GM12878 (cell line): Measurements from ENCODE around the gene NR2E3. TPM values are rescaled to one million over a fixed set of nuclear protein-coding genes. Genes with fewer than 3 reads are reported as not detected.

Experiments used
- ATAC-seq: fragments of 200-7000 bp; cut with Tn5 transposase; 3 replicates; pipeline ENCODE4 v1.9.1; 2020; ENCODE audit warnings: mild to moderate bottlenecking, moderate library complexity
- BruUV-seq: library from RNA; stranded (reverse); fragments of 400-500 nt; replicated peaks from 2 replicates; lab custom pipeline; 2021; lab: Mats Ljungman, UMichigan
- CTCF ChIA-PET: fragments of 300-600 bp; sonication (Branson Sonifier 250); formaldehyde crosslinking; extraction: SDS; loops from one replicate; lab custom pipeline; 2021; ENCODE audit warnings: inconsistent platforms; lab: Yijun Ruan, JAX
- POLR2A ChIA-PET: fragments of 350-600 bp; formaldehyde crosslinking; extraction: SDS; loops from one replicate; lab custom pipeline; 2021; ENCODE audit warnings: inconsistent platforms; lab: Charles Lee
- RAD21 ChIA-PET: fragments of 300-600 bp; sonication (Branson Sonifier 250); formaldehyde crosslinking; loops from one replicate; lab custom pipeline; 2023; ENCODE audit warnings: antibody characterized with exemption; ENCODE audit not compliant: unreplicated experiment; lab: Charles Lee
- SMC1A ChIA-PET: fragments of 300-600 bp; sonication (Branson Sonifier 250); formaldehyde crosslinking; loops from one replicate; lab custom pipeline; 2023; ENCODE audit not compliant: unreplicated experiment, uncharacterized antibody; lab: Charles Lee
- DNase-seq: peaks from one replicate; pipeline ENCODE4 v3.0.0-alpha.2; 2011; ENCODE audit warnings: low read depth, low spot score
- FAIRE-seq: peaks from 3 replicates; lab custom pipeline; 2011; peaks lifted over from hg19 to GRCh38; lab: Jason Lieb, UNC
- H2AFZ ChIP-seq: 2 replicates; pipeline ENCODE4 v1.6.0; 2011; ENCODE audit warnings: low read depth, low read length, control low read depth; ENCODE audit not compliant: control insufficient read depth
- H3K27ac ChIP-seq: 2 replicates; pipeline ENCODE4 v1.5.1; 2011; ENCODE audit warnings: control low read depth; ENCODE audit not compliant: control insufficient read depth, insufficient read depth
- H3K27me3 ChIP-seq, 2 experiments: replicated peaks in 1 of 2; 2 replicates each; pipeline versions ENCODE4 v1.6.0 to v1.6.1; 2011; ENCODE audit warnings: low read length in 1 of 2; ENCODE audit not compliant: control insufficient read depth in 2 of 2, insufficient read depth in 2 of 2
- H3K36me3 ChIP-seq, 2 experiments: 2 replicates each; pipeline ENCODE4 v1.5.1; 2011; ENCODE audit warnings: low read length in 1 of 2; ENCODE audit not compliant: control insufficient read depth in 2 of 2, insufficient read depth in 2 of 2
- H3K4me1 ChIP-seq: 2 replicates; pipeline ENCODE4 v1.6.1; 2011; ENCODE audit warnings: mild to moderate bottlenecking, low read length, moderate library complexity, mixed read lengths; ENCODE audit not compliant: control insufficient read depth, insufficient read depth
- H3K4me2 ChIP-seq: 2 replicates; pipeline ENCODE4 v1.6.0; 2011; ENCODE audit warnings: control low read depth; ENCODE audit not compliant: control insufficient read depth, insufficient read depth
- H3K4me3 ChIP-seq: fragments of 200-600 bp; sonication (generic); 2 replicates; pipeline ENCODE4 v1.5.1; 2016
- H3K79me2 ChIP-seq: 2 replicates; pipeline ENCODE4 v1.6.0; 2011; ENCODE audit warnings: low read length; ENCODE audit not compliant: control insufficient read depth, insufficient read depth
- H3K9ac ChIP-seq: 2 replicates; pipeline ENCODE4 v1.8.0; 2011; ENCODE audit warnings: low read length, control low read depth, mixed read lengths; ENCODE audit not compliant: control insufficient read depth, insufficient read depth
- H3K9me3 ChIP-seq: replicated peaks from 3 replicates; pipeline ENCODE4 v1.5.1; 2011; ENCODE audit warnings: mild to moderate bottlenecking, low read length; ENCODE audit not compliant: control insufficient read depth, insufficient read depth
- H4K20me1 ChIP-seq: 2 replicates; pipeline ENCODE4 v1.6.0; 2011; ENCODE audit not compliant: control insufficient read depth, insufficient read depth
- BCL11A ChIP-seq: IDR thresholded peaks from 2 replicates; pipeline ENCODE4 v1.6.1; 2011; ENCODE audit warnings: low read depth, low read length
- CREM ChIP-seq: IDR thresholded peaks from 2 replicates; pipeline ENCODE4 v1.6.1; 2014; ENCODE audit warnings: antibody characterized with exemption, low read depth
- EED ChIP-seq: sonication (generic); IDR thresholded peaks from 2 replicates; pipeline ENCODE4 v1.6.1; 2016; ENCODE audit warnings: antibody characterized with exemption, low read depth
- HDAC2 ChIP-seq: fragments of 200-600 bp; sonication (generic); IDR thresholded peaks from 2 replicates; pipeline ENCODE4 v1.6.1; 2017
- MEF2A ChIP-seq: IDR thresholded peaks from 2 replicates; pipeline ENCODE4 v1.6.1; 2011; ENCODE audit warnings: low read depth, mild to moderate bottlenecking, low read length, moderate library complexity; ENCODE audit not compliant: insufficient read depth
- MEF2B ChIP-seq: fragments of 450-650 bp; IDR thresholded peaks from 2 replicates; pipeline ENCODE4 v1.6.1; 2018; ENCODE audit warnings: mild to moderate bottlenecking, moderate library complexity; ENCODE audit not compliant: partially characterized antibody, poor library complexity, severe bottlenecking
- NBN ChIP-seq: fragments of 450-650 bp; IDR thresholded peaks from 2 replicates; pipeline ENCODE4 v1.6.1; 2016
- PAX8 ChIP-seq: fragments of 450-650 bp; IDR thresholded peaks from 2 replicates; pipeline ENCODE4 v1.6.1; 2017; ENCODE audit warnings: mild to moderate bottlenecking, moderate library complexity
- POU2F2 ChIP-seq: IDR thresholded peaks from 3 replicates; pipeline ENCODE4 v1.6.1; 2011; ENCODE audit warnings: low read depth, mild to moderate bottlenecking, low read length, borderline replicate concordance
- RAD21 ChIP-seq: IDR thresholded peaks from 2 replicates; pipeline ENCODE4 v1.6.1; 2011; ENCODE audit warnings: mild to moderate bottlenecking, low read depth, low read length, moderate library complexity; ENCODE audit not compliant: insufficient read depth
- RELA ChIP-seq: fragments of 450-650 bp; IDR thresholded peaks from 2 replicates; pipeline ENCODE4 v1.8.0; 2014; ENCODE audit warnings: borderline replicate concordance; ENCODE audit not compliant: partially characterized antibody
- TCF12 ChIP-seq: IDR thresholded peaks from 2 replicates; pipeline ENCODE4 v1.6.1; 2011; ENCODE audit warnings: low read depth, mild to moderate bottlenecking, low read length
- ZNF217 ChIP-seq: fragments of 450-650 bp; IDR thresholded peaks from 2 replicates; pipeline ENCODE4 v1.6.1; 2017; ENCODE audit warnings: antibody characterized with exemption, mild to moderate bottlenecking
- ZNF384 ChIP-seq: IDR thresholded peaks from 2 replicates; pipeline ENCODE4 v1.6.1; 2012; ENCODE audit warnings: low read depth, mild to moderate bottlenecking, low read length, improper control_type of control experiment, borderline replicate concordance
- WGBS: methylation state at CpG from one replicate; pipeline ENCODE4 v1.1.6; 2016; ENCODE audit warnings: low lambda C conversion rate; ENCODE audit not compliant: insufficient replicate concordance, insufficient coverage; ENCODE audit errors: missing lambda C conversion rate; 5-methylcytosine and 5-hydroxymethylcytosine counted together
- in situ Hi-C: fragments of 300-500 bp; cut with MboI; formaldehyde crosslinking; loops from 9 replicates; pipeline ENCODE4 v1.14.3; 2018; ENCODE audit warnings: mixed read lengths
- intact Hi-C: fragments of 100-400 bp; cut with micrococcal nuclease; formaldehyde crosslinking; loops from one replicate; pipeline ENCODE4 v1.14.2; 2022; ENCODE audit not compliant: unreplicated experiment
- polyA plus RNA-seq, 11 experiments: library from polyadenylated mRNA; depleted of rRNA in 4 of 11; unstranded in 6 of 11; stranded (reverse) in 5 of 11; fragments of >200 nt; fragmentation: Nextera tagmentation in 4 of 11; fragmentation: Illumina TruSeq in 1 of 11; extraction: Ambion mirVana in 4 of 11; extraction: Trizol in 1 of 11; gene quantifications; 1 replicate in 1 of 11; 2 replicates in 10 of 11; pipeline versions ENCODE4 v1.2.1 to v1.2.3, GENCODE V29; 2011 to 2016; ENCODE audit warnings: inconsistent platforms in 2 of 11, missing spikeins in 2 of 11, low read depth in 1 of 11
- total RNA-seq, 4 experiments: library from RNA; depleted of rRNA in 3 of 4; stranded (reverse); fragments of >200 nt in 3 of 4; fragmentation: Illumina TruSeq in 1 of 4; extraction: Trizol in 1 of 4; gene quantifications; 2 replicates each; pipeline versions ENCODE4 v1.2.1 to v1.2.3, GENCODE V29; 2013 to 2021
- TF ChIP-seq, protein P1 (sequence below): fragments of 150-350 bp; IDR thresholded peaks from 2 replicates; pipeline ENCODE4 v1.6.1; 2016; ENCODE audit warnings: low read depth, low read length
- TF ChIP-seq, protein P2 (sequence below): fragments of 450-650 bp; conservative IDR thresholded peaks from 2 replicates; pipeline ENCODE4 v1.6.1; 2017; ENCODE audit warnings: mild to moderate bottlenecking, moderate library complexity

Gene NR2E3
- total and polyA plus RNA-seq, 10 of the 15 experiments (the other 5 are each of a cell fraction or from before 2014, with no cell fraction given), result 0.05 to 0.11 (median 0.11) TPM; not detected in 7

DNA sequence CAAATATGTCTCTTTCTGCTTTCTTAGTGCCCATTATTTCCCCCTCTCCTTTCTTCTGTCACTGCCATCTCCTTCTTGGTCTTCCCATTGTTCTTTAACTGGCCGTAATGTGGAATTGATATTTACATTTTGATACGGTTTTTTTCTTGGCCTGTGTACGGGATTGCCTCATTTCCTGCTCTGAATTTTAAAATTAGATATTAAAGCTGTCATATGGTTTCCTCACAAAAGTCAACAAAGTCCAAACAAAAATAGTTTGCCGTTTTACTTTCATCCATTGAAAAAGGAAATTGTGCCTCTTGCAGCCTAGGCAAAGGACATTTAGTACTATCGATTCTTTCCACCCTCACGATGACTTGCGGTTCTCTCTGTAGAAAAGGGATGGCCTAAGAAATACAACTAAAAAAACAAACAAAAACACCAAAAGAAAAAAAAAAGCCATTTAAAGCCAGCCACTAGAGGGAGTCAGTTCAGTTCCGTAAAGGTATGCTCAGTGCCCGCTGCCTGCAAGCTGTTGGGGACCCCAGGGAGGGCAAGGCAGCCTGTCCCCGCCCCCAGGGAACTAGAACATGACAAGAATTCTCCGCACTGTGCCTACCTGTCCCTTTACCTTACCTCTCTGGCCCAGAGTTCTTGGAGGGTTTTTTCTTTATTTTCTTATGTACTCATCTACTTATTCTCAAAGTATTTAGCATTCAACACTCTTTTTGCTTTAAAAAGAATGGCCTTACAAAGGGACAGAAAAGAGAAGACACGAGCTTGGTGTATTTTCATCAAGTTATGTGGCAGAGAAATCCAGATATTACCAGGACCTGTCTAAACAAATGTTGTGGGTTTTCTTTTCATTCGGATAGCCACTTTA is 30.0 kb upstream of the NR2E3 start (continued):
- TF ChIP-seq ZNF384 (peak; percentile 89), ZNF217 (no peak), TCF12 (0 out of 2 replicates have a peak, but pooled peaks have one; percentile 41), POU2F2 (0 out of 3 replicates have a peak, but pooled peaks have one; percentile 46), MEF2B (peak; percentile 38), RAD21 (peak; percentile 47), NBN (peak; percentile 66; the same call in 1 of the 2 replicates)
- TF ChIP-seq, all 136 proteins: peak for 13

DNA sequence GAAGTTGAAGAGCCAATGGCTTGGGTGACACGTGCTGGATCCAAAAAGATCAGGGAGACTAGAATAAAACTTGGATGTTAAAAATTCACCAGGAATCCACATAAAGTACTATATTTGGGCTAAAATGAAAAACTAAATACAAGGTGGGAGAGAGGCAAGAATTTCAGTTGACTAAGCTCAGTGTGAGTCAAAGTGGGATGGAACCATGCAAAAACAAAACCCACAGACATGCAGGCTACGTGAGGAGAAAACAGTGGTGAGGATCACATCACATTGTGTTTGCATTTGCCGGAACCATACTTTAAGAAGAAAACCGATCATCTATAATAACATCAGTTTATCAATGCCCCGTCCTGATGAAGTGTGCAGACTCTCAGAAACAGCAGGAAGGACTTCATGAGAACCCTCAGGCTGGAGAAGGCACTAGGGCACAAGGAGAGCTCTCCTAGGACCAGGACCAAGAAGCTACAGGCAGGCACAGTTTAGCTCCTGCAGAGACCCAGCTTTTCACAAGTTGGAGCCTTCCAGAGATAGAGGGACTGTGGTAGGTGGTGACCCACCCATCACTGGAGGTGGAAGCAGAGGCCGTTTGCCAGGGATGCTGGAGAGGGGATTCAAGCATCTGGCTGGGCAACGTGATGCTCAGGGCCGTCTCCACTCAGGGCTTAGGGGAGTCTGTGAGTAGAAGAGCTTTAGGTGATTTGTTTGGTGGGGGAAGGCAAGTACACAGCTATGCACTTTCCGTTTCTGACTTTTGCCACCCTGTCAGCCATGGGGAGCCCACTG is 29.0 kb upstream of the NR2E3 start:
- DNase-seq (peak; percentile 45), ATAC-seq (peak; percentile 71), FAIRE-seq (peak; percentile 49)
- H2AFZ ChIP-seq, result peak overlapping the region; percentile 58
- in situ Hi-C loops, result no loop called here
- ChIA-PET CTCF (interaction anchor here (0.7 to 4.4 kb wide), 23 partner anchors 8 to 382 kb away, joined by 3 to 46 read pairs (median 4); partner anchors contain the start of genes MYO9A and SENP8), POLR2A (no interaction called here), SMC1A (interaction anchor here (0.9 to 2.8 kb wide), 3 partner anchors 73 to 375 kb away, joined by 3 to 24 read pairs (median 4); no protein-coding TSS in a partner anchor), RAD21 (interaction anchor here (0.6 to 1.6 kb wide), 12 partner anchors 17 to 377 kb away, joined by 3 to 7 read pairs (median 3); no protein-coding TSS in a partner anchor)
- intact Hi-C loops, result no loop called here
- no peaks in the 10 kb centered on the region for H3K9me3 ChIP-seq
- H3K4me1 ChIP-seq, result peaks cover 24% of the 10 kb centered on the region
- no TSS peak for BruUV-seq
- H3K4me3 ChIP-seq, result peak overlapping the region; percentile 54
- H3K27ac ChIP-seq, result peak overlapping the region; percentile 50
- H3K9ac ChIP-seq, result peak overlapping the region; percentile 16; the same call in 1 of the 2 replicates
- no peaks in the 10 kb centered on the region for H3K27me3 ChIP-seq
- H4K20me1 ChIP-seq, result no peaks in the 10 kb centered on the region
- WGBS, result 0% methylated on average over 9 of the region's 9 CpGs
- no peaks in the 10 kb centered on the region for H3K79me2 ChIP-seq
- no peaks in the 10 kb centered on the region for H3K36me3 ChIP-seq
- peak overlapping the region; percentile 81 for H3K4me2 ChIP-seq
- TF ChIP-seq MEF2A, result no peak
- TF ChIP-seq, protein P1, sequence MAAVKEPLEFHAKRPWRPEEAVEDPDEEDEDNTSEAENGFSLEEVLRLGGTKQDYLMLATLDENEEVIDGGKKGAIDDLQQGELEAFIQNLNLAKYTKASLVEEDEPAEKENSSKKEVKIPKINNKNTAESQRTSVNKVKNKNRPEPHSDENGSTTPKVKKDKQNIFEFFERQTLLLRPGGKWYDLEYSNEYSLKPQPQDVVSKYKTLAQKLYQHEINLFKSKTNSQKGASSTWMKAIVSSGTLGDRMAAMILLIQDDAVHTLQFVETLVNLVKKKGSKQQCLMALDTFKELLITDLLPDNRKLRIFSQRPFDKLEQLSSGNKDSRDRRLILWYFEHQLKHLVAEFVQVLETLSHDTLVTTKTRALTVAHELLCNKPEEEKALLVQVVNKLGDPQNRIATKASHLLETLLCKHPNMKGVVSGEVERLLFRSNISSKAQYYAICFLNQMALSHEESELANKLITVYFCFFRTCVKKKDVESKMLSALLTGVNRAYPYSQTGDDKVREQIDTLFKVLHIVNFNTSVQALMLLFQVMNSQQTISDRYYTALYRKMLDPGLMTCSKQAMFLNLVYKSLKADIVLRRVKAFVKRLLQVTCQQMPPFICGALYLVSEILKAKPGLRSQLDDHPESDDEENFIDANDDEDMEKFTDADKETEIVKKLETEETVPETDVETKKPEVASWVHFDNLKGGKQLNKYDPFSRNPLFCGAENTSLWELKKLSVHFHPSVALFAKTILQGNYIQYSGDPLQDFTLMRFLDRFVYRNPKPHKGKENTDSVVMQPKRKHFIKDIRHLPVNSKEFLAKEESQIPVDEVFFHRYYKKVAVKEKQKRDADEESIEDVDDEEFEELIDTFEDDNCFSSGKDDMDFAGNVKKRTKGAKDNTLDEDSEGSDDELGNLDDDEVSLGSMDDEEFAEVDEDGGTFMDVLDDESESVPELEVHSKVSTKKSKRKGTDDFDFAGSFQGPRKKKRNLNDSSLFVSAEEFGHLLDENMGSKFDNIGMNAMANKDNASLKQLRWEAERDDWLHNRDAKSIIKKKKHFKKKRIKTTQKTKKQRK, result no peak
- TF ChIP-seq EED, result 0 out of 2 replicates have a peak, but pooled peaks have one; percentile 29
- peak; percentile 19; the same call in 1 of the 2 replicates for TF ChIP-seq CREM
- no peak for TF ChIP-seq HDAC2
- no peak for TF ChIP-seq PAX8
- peak; percentile 63; the same call in 1 of the 3 replicates for TF ChIP-seq POU2F2
- no peak for TF ChIP-seq RELA
- TF ChIP-seq, protein P2, sequence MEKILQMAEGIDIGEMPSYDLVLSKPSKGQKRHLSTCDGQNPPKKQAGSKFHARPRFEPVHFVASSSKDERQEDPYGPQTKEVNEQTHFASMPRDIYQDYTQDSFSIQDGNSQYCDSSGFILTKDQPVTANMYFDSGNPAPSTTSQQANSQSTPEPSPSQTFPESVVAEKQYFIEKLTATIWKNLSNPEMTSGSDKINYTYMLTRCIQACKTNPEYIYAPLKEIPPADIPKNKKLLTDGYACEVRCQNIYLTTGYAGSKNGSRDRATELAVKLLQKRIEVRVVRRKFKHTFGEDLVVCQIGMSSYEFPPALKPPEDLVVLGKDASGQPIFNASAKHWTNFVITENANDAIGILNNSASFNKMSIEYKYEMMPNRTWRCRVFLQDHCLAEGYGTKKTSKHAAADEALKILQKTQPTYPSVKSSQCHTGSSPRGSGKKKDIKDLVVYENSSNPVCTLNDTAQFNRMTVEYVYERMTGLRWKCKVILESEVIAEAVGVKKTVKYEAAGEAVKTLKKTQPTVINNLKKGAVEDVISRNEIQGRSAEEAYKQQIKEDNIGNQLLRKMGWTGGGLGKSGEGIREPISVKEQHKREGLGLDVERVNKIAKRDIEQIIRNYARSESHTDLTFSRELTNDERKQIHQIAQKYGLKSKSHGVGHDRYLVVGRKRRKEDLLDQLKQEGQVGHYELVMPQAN, result no peak
- peak; percentile 25; the same call in 1 of the 2 replicates for TF ChIP-seq BCL11A
